GM12891 (cell line): ENCODE measurements around the gene MARK3.

Experiments used
- PAX5 ChIP-seq: IDR thresholded peaks from 2 replicates; pipeline ENCODE4 v1.6.1; 2011; ENCODE audit warnings: low read length, moderate library complexity, mild to moderate bottlenecking; ENCODE audit not compliant: insufficient read depth, severe bottlenecking
- POLR2A ChIP-seq: IDR thresholded peaks from 2 replicates; pipeline ENCODE4 v1.6.1; 2011; ENCODE audit warnings: low read depth, low read length, control low read depth
- POLR2AphosphoS5 ChIP-seq: IDR thresholded peaks from 2 replicates; pipeline ENCODE4 v1.6.1; 2011; ENCODE audit warnings: low read depth, low read length, control low read depth
- SPI1 ChIP-seq: IDR thresholded peaks from 2 replicates; pipeline ENCODE4 v1.6.1; 2011; ENCODE audit warnings: low read depth, low read length, control low read depth
- TAF1 ChIP-seq: IDR thresholded peaks from 2 replicates; pipeline ENCODE4 v1.6.1; 2011; ENCODE audit warnings: low read depth, low read length, control low read depth

- TF ChIP-seq SPI1 (peak; percentile 58), POLR2A (no peak), POLR2AphosphoS5 (no peak), PAX5 (no peak), TAF1 (no peak)
Measured at GRCh38 chr14:103418481-103418818, 33.2 kb downstream of the MARK3 start.
